ENCODE results near the gene ZNF775.
A peak's percentile ranks its signal among the peaks of the same experiment; 100 is the strongest.

The ZNF775 gene

DNA sequence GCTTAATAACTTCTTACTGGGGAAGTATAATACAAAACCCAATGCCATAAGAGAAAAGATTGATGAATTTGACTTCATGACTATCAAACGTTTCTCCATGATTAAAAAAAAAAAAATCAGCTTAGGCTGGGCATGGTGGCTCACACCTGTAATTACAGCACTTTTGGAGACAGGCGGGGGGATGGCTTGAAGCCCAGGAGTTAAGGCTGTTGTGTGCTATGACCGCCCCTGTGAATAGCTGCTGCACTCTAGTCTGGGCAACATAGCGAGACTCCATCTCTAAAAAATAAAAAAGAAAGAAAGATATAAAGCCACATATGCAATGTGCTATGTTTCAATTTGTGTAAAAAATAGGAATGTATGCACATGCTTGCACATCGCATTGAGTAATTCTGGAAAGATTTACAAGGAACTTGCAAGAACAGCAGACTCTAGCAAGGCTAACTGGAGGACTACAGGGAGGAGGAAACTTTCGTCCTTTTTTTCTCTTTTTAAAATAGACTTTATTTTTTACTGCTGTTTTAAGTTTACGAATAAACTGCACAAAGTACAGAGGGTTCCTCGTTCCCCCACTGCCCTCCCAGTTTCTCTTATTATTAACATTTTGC lies 27.4 kb upstream of the ZNF775 start:
- no peak for DNase-seq

DNA sequence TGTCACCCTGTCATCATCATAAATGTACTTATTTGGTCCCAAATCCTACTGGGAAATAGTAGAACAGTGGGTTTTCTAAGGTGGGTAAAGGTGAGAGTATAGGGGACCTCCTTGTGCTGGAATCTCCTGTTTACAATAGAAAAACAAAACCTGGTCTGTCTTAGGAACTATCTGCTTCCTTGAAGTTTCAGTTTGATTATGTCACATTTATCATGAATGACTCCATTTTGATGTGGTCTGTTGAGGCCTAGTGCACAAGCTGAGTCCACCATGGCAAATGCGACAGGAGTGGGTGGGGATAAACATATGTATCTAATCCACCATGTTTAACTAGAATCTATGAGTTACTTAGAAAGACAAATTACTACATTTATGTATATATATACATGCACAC lies 23.5 kb upstream of the ZNF775 start:
- DNase-seq, result no peak

DNA sequence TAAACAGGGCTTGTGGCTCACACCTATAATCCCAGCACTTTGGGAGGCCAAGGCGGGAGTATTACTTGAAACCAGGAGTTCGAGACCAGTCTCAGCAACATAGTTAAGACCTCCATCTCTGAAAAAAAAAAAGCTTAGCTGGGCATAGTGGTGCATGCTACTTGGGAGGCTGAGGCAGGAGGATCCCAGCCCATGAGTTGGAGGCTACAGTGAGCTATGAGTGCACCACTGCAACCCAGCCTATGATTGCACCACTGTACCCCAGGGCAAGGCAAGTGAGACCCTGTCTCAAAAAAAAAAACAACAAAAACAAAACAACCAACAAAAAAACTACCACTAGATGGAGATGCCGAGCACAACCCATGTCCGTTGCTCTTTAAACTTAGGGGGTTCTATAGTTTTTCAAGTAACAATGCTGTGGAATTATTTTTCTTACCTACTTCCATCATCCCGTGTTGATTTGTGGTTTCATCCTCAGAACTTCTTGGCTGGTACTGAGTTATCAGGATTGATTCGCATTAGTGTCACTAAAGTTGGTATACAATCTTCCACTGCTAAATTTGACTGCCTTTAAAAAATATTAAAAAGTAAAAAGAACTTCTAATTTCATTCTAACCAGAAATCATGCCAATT lies 22.7 kb upstream of the ZNF775 start:
- no peak for DNase-seq

DNA sequence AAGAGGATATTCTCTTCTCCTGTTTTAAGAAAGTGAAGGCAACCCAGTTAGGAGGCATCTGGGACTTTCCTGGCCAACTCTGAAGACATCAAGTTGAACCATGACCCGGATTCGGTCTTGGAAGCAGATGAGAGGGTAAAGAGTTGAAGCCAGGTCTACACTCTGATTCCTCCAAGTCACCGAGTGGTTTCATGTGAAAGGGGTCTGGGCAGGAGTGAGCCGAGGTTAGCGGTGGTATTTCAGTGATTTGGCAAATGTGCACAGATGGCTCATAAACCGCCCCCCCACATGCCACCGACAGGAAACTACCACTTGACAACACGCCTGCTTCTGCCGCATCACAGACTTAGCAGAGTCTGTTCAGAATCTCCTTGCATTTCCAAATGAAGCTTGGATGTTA lies 21.9 kb upstream of the ZNF775 start:
- DNase-seq, result peak; percentile 50

DNA sequence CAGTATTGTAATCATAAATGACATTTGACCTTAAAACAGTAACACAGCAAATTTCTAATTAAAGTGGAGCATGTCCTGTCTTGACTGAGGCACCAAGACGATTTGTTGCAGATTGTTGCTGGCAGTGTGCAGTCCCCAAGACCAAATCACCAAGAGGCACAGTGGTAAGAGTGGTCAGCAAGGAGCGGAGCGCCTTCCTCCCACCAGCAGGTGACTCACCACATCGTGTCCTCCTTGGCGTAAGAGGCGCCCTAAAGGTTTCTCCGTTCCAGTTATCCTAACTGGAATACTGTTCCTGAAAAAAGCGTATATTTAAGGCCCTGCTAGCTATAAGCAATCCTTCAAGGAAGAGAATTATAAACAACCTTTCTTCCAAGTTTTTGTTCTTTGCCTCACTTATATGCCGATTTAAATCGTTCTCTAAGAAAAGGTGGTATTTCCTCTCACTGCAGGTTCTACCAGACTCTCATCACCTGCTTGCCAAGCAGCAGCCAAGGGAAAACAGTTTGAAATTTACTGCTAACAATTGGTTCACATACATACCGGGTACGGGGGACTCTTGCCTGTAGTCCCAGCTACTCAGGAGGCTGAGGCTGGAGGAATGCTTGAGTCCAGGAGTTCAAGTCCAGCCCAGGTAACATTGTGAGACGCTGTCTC lies 21.2 kb upstream of the ZNF775 start:
- no peak for DNase-seq

DNA sequence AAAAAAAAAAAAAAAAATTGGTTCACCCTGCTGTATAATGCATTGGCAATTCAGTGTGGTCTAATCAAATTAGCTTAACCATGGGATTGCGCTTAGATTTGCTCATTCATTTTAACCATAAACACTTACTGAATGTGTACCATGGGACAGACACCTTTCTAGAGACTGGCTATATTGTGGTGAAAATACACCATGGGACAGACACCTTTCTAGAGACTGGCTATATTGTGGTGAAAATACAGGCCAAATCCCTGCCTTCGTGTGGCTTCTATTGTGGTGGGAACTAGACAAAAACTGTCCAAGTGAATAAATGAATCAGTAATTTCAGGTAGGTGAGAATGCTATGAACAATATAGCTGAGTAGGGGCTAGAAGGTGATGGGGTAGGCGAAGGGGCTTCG lies 20.7 kb upstream of the ZNF775 start:
- DNase-seq, result no peak

DNA sequence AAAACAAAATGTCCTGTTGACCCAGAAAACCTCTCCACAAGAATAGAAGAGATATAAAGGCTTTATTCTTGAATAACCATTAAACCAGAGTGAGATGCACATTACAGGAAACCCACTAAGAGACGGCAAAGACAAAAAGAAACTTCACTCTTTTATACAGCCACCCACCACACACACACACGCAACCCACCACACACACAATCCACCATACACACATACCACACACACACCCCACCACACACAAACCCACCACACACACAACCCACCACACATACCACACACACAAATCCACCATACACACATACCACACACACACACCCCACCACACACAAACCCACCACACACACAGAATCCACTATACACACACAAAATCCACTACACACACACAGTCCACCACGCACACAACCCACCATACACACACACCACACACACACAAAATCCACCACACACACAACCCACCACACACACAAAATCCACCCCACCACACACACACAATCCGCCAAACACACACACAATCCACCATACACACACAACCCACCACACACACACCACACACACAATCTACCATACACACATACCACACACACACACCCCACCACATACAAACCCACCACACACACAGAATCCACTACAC lies 20.0 kb upstream of the ZNF775 start:
- DNase-seq, result no peak

DNA sequence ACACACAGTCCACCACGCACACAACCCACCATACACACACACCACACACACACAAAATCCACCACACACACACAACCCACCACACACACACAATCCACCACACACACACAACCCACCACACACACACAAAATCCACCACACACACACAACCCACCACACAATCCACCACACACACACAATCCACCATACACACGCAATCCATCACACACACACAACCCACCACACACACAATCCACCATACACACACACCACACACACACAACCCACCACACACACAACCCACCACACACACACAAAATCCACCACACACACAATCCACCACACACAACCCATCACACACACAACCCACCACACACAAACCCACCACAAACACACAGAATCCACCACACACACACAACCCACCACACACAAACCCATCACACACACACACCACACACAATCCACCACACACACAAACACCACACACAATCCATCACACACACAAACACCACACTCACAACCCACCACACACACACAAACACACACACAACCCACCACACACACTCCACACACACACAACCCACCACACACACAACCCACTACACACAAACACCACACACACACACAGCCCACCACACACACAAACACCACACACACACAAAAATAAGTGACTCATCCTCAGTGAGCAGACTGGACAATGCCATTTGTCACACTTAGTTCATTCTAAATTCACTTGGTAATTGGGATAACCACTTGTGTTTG lies 19.3 kb upstream of the ZNF775 start:
- DNase-seq, result no peak

DNA sequence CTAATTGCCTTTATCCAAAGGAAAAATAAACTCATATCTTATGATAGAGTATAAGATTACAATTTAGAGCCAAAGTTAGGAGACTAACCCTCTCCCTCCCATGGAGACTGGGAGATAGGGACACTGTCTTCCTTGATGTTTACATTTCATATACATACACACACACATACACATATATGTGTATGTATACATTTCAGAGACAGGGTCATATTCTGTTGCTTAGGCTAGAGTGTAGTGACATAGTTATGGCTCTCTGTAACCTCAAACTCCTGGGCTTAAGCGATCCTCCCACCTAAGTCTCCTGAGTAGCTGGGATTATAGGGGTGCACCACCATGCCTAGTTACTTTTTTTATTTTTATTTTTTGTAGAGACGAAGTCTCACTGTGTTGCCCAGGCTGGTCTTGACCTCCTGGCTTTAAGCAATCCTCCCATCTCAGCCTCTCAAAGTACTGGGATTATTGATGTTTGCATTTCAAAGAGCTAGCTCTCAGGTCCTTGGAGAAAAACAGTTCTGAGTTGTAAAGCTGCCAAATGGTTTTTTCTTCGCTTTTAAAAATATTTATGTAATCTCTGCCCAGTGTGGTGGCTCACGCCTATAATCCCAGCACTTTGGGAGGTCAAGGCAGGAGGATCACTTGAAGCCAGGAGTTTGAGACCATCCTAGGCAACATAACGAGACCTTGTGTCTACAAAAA lies 18.6 kb upstream of the ZNF775 start:
- DNase-seq, result no peak

DNA sequence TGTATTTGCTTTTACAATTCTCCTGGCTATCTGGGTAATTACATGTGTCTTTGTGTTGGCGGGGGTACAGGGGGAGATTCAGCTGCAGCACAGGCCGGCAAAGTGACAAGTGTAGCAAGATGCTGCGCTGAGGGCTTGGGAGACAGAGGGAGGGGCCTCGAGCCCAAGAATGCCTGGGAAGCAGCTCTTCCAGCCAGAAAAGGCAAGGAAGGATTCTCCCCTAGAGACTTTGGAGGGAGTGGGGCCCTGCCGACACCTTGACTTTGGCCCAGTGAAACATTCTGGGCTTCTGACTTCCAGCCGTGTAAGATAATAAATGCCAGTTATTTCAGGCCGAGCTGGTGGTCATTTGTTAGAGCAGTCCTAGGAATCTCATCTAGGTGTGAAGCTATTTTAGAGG lies 17.7 kb upstream of the ZNF775 start:
- no peak for DNase-seq

DNA sequence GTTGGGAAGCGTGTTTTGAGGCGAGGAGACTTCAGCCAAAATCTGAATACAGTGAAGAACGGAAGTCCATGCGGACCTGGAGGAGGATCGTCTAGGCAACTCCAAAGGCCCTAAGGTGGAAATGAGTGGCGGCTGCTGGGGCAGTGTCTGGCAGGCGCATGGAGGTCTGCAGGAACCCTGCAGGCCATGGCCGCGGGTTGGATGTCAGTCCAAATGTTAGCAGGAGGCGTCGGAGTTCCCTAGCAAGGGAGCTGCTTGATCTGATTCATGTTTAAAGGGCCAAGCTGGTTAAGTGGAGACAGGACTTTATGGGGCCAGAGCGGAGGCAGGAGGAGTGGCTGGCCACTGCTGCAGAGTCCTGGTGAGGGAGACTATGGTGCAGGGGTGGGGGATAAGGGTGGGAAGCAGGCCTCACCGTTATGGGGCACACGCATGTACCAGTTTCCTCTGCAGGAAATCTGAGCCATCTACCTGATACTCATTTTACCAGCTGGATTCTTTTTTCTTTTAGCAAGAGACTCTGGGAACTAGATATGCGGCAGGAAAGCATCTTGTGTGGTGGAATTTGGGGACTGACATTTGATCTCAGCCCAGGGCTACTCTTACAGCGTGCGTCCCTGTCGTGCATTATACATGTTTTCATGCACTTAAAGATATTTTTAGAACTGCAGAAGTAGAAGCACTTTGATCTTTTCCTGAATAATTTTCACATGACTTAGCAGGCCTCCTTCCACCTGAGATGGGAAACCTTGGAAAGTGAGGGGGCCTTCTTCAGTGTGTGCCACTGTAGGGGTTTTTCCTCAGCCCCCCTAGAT lies 17.1 kb upstream of the ZNF775 start:
- no peak for DNase-seq

DNA sequence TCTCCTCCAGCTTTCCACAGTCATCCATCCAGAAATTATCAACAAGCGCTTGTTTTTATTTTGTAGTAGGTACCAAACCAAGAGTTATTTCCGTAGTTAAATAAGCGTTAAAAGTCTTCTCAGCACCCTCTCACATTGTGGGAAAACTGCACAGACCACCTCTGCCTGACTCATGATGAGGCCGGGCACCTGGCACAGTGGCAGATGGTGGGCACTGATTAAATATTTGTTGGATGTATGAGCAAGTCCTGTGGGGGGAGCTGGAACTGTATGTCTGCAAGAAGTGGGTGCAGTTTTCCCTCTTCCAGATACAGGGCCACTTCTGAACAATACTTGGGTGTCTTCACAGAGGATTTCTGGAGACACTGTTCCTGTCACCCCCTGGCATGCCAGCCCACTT lies 15.8 kb upstream of the ZNF775 start:
- DNase-seq, result no peak

DNA sequence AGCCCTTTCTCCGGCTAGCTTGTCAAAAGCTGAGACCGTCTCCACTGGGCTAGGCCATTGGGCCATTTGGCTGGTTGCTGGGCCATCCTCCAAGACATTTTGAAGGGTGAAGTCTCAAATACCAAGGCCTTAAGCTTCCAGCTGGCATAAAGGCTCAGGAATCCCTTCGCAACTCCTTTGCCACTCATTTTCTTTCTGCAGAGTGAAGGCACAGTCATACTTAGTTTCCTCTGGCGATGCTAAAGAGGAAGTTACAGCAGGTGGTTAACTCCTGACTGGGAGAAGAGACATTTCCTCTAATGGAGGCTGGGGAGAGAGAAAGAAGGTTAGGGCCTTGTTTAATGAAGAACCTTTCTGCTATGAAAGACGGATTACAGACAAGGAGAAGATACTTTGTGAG lies 15.3 kb upstream of the ZNF775 start:
- DNase-seq, result no peak

DNA sequence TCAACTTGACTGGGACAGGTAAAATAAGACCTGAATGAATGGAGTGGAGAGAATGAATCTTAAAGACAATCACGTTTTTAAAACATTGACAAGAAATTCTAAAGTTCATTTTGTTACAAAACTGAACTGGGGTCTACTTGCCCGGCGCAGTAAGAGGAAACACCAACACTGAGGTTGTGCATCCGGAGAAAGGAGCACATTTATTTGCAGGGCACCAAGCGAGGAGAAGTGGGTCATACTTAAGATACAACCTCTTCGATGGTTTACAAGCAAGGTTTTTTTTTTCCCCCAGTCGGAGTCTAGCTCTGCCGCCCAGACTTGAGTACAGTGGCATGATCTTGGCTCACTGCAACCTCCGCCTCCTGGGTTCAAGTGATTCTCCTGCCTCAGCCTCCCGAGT lies 13.9 kb upstream of the ZNF775 start:
- no peak for DNase-seq

DNA sequence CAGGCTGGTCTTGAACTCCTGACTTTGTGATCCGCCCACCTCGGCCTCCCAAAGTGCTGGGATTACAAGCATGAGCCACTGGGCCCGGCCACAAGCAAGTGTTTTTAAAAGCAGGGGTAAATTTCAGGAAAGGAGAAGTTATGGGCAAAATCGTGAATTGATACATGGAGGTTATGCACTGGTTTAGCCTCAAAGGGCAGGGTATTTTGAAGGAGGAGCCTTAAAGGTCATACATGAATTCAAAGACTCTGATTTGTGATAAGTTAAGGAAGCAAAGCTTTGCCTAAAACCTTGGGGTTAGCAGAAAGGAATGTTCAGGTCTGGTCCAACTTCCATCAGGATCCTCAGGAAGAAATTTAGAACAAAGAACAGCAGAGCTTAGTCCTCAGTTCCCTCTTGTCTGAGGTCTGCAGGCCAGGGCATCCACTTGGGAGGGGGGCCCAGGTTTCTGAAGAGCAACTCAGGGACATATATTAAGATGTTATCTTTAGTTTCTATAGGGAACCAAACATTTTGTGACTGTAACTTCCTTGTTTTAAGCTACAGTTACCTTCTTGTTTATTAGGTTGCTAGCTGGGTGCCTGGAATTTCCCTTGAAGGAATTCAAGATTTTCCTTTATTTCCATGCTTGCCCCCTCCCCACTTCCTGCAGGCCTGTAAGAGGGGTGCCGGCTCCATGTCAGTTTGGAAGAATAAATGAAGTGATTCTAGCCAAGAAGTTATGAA lies 13.3 kb upstream of the ZNF775 start:
- DNase-seq, result no peak

DNA sequence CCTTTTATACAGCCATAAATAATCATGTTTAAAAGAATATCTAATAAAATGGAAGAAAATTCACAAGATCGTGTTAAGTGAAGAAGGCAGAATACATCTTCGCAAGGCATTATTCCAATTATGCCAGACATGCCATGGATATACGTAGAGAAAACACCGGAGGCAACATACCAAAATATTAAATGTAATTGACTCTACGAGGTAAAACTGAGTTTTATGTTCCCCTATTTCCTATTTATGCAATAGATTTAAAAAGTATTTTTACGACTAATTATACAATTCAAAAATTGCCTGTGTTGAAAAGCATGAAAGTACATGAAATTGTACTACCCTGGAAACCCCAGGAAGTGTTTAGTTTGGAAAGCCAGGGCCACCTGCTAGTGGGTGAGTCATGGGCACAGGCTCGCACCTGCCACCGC lies 11.4 kb upstream of the ZNF775 start:
- DNase-seq, result no peak

DNA sequence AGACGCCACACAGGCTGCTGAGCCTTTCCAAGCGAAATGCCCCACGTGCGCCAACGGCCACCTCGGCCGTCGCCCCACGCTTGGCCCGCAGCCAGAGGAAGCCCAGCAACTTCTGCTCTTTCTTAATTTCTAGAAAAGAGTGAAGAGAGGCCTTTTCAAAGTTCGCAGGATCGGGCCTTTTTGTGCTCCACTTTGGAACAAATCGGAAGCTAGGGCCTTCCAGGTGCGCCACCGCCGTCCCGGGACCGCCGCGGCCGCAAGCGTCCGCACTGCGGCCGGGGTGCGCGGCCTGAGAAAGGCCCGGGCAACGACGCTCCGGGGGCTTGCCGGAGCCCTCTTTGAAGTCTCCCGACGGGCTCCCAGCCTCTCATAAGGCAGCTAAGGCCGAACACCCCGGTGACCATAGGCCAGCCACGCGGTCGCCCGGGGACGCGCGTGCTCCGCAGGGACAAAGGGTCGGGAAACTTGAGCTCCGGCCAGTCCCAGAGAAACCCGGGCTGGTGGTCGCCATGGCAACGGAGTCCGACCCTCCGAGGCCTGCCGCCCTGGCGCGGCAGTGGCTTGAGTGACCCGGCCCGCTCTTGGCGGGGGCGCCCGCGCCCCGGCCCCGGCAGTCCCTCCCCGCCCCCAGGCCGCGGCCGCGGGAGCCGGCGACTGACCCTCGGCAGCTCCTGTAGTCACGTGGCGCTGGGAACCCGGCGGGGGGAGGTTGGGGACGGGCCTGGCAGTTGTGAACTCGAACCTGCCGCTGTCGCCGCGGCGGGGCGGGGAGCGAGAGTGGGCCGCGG lies 10.8 kb upstream of the ZNF775 start, which contains the start of gene REPIN1:
REPIN1 (plus strand) TSS at position 727 of the 788 bp plus-strand sequence. CDS start 890 bp downstream, outside the sequence.
- peak; percentile 72 for DNase-seq

DNA sequence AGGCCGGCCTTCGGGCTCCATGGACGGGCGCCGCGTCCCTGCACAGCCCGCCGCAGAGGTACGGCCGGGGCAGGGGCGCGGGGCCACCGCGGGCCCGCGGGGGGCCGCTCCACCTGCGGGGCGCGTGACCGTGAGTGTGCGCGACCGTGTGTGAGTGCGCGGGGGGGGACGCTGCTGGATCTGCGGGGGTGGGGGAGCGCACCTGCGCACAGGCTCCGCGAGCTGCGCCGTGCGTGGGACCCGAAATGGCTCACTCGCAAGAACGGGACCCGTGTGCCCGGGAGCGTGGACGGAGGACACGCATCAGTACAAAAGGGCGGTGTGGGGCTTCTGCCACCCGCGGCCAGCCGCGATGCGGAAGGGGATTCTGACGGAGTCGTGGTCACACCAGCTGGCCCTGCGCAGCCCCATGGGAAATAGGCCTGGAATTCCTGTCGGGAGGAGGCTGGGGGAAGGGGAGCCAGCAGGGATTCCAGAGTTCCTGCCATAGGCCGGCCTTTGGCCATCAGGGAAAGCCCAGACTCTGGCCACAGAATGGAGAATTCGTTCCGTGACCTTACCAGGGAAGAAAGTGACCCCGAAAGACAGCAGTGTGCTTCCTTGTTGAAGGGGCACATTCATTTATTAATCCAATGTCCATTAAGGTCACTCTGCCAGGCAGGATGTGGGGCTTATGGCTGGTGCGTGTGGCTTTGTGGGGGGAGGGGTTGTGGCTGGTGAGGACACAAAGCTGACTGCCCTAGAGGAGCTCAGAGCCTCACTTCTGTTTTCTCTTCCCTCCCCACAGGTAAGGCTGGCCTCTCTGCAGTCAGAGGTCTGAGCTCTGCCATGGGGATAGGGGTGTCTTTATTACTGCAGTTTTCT lies 10.0 kb upstream of the ZNF775 start:
- peak; percentile 73 for DNase-seq
